ENCODE results near the gene ZNF892.

GRCh38 chr2:95234816-95235215, 27.5 kb downstream of the ZNF892 start:
- TF ChIP-seq, protein P1, sequence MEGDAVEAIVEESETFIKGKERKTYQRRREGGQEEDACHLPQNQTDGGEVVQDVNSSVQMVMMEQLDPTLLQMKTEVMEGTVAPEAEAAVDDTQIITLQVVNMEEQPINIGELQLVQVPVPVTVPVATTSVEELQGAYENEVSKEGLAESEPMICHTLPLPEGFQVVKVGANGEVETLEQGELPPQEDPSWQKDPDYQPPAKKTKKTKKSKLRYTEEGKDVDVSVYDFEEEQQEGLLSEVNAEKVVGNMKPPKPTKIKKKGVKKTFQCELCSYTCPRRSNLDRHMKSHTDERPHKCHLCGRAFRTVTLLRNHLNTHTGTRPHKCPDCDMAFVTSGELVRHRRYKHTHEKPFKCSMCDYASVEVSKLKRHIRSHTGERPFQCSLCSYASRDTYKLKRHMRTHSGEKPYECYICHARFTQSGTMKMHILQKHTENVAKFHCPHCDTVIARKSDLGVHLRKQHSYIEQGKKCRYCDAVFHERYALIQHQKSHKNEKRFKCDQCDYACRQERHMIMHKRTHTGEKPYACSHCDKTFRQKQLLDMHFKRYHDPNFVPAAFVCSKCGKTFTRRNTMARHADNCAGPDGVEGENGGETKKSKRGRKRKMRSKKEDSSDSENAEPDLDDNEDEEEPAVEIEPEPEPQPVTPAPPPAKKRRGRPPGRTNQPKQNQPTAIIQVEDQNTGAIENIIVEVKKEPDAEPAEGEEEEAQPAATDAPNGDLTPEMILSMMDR (IDR thresholded peaks at IDR 0.05), result no peak
- no peak for TF ChIP-seq POLR2A (IDR thresholded peaks at IDR 0.05)

All from Peyer's patch (tissue), 4 donors.